HCT116 (cell line): ENCODE measurements around the gene DEXI.

Source experiments
- EZH2 ChIP-seq: fragments of 200-600 bp; sonication (generic); IDR thresholded peaks from 2 replicates; pipeline ENCODE4 v1.6.1; 2017; ENCODE audit warnings: antibody characterized with exemption, mixed run types
- POLR2A ChIP-seq: IDR thresholded peaks from 2 replicates; pipeline ENCODE4 v1.7.0; 2011; ENCODE audit warnings: borderline replicate concordance; ENCODE audit not compliant: insufficient read depth, insufficient read length; ENCODE audit errors: extremely low read depth
- POLR2AphosphoS5 ChIP-seq: IDR thresholded peaks from 2 replicates; pipeline ENCODE4 v1.6.1; 2011; ENCODE audit warnings: mild to moderate bottlenecking, low read depth, low read length, moderate library complexity
- SP1 ChIP-seq: IDR thresholded peaks from 2 replicates; pipeline ENCODE4 v1.6.1; 2012; ENCODE audit warnings: low read depth
- ZNF274 ChIP-seq: fragments of 200-500 bp; sonication (Bioruptor generic); IDR thresholded peaks from 2 replicates; pipeline ENCODE4 v1.6.1; 2014; ENCODE audit warnings: mild to moderate bottlenecking, low read depth, low read length, inconsistent platforms
- TF ChIP-seq, protein P1 (sequence below), 3 experiments: fragments of 200-600 bp in 1 of 3; sonication (generic) in 1 of 3; IDR thresholded peaks in 2 of 3; conservative IDR thresholded peaks in 1 of 3; 2 replicates each; pipeline ENCODE4 v1.5.1; 2012 to 2017; ENCODE audit warnings: low read depth in 2 of 3, low read length in 2 of 3, antibody characterized with exemption in 1 of 3, borderline replicate concordance in 1 of 3, control low read depth in 1 of 3, mild to moderate bottlenecking in 1 of 3, mixed read lengths in 1 of 3, mixed run types in 1 of 3, moderate library complexity in 1 of 3; ENCODE audit not compliant: insufficient read depth in 1 of 3

DNA sequence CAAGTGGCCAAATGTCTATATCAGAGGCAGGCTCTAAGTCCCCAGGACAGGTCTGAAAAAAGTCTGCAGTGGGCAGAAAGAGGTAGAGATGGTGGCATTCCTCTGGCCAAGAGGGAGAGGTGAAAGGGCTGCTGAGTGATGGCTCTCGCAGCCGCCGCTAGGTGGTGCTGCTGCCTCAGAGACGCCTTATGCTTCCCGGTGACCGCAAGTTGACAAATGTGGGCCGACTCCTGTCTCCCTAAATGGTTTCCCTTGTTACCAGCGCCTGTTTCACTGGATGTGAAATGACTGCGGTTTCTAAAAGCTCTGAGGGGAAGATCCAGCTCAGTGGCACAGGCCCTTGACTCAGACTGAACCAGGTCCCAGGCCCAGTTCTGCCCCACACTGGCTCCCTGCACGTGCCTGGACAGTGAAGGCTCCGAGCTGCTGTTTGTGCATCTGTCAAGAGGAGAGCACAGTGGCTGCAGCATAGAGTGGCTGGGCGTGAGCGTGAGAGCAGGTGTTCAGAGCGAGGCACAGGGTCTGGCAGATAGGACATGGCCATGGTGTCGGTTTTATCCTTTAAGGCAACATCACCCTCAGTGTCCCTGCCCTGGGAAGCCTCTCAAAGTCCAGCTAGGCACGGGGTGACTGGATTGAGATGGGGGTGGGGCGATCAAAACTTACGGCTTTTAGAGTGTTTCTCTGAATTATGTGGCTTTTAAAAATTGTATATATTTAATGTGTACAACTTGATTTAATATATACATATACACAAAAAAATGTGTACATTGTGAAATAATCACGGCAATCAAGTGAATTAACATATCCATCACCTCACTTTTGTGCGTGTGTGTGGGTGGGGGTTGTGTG, 22.0 kb upstream of the DEXI start:
- no peak for TF ChIP-seq SP1
- no peak for TF ChIP-seq POLR2AphosphoS5
- no peak for TF ChIP-seq EZH2
- TF ChIP-seq ZNF274, result no peak
- TF ChIP-seq, protein P1, sequence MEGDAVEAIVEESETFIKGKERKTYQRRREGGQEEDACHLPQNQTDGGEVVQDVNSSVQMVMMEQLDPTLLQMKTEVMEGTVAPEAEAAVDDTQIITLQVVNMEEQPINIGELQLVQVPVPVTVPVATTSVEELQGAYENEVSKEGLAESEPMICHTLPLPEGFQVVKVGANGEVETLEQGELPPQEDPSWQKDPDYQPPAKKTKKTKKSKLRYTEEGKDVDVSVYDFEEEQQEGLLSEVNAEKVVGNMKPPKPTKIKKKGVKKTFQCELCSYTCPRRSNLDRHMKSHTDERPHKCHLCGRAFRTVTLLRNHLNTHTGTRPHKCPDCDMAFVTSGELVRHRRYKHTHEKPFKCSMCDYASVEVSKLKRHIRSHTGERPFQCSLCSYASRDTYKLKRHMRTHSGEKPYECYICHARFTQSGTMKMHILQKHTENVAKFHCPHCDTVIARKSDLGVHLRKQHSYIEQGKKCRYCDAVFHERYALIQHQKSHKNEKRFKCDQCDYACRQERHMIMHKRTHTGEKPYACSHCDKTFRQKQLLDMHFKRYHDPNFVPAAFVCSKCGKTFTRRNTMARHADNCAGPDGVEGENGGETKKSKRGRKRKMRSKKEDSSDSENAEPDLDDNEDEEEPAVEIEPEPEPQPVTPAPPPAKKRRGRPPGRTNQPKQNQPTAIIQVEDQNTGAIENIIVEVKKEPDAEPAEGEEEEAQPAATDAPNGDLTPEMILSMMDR (IDR thresholded peaks at IDR 0.05 in 2 of 3, conservative IDR thresholded peaks at IDR 0.05 in 1 of 3; ENCODE audit: borderline replicate concordance in 1 of 3, insufficient read depth in 1 of 3, low read depth in 2 of 3, low read length in 2 of 3), result peak; percentile 76 to 96 (median 96)
- TF ChIP-seq POLR2A, result no peak
